Ascending aorta (tissue), 2 donors: ENCODE data around the gene LANCL3. TPM values are rescaled to one million over a fixed set of nuclear protein-coding genes. Genes with fewer than 3 reads are reported as not detected.
"Not testable (repeated sequence)": the region's sequence is repeated elsewhere in the genome, so short reads cannot be mapped to it uniquely, and the experiment has no call there.

ENCODE experiments used
- DNase-seq, 2 donors: peaks; one replicate each; pipeline ENCODE4 v3.0.0-alpha.2; 2019; ENCODE audit warnings: low spot score in 2 of 2
- H3K27ac ChIP-seq, 2 donors: fragments of 200-600 bp; sonication (generic); one replicate each; pipeline ENCODE4 v1.5.1; 2016 to 2017; ENCODE audit warnings: mild to moderate bottlenecking in 1 of 2
- H3K27me3 ChIP-seq: fragments of 200-600 bp; sonication (generic); one replicate; pipeline ENCODE4 v1.5.1; 2017
- H3K36me3 ChIP-seq, 2 donors: fragments of 200-600 bp; sonication (generic); one replicate each; pipeline ENCODE4 v1.5.1; 2016
- H3K4me1 ChIP-seq, 2 donors: fragments of 200-600 bp; sonication (generic); one replicate each; pipeline ENCODE4 v1.5.1; 2016 to 2017; ENCODE audit warnings: mild to moderate bottlenecking in 1 of 2
- H3K4me3 ChIP-seq, 2 donors: fragments of 200-600 bp; sonication (generic); one replicate each; pipeline ENCODE4 v1.5.1; 2016 to 2017; ENCODE audit warnings: mild to moderate bottlenecking in 1 of 2
- H3K9me3 ChIP-seq, 2 donors: fragments of 200-600 bp; sonication (generic); one replicate each; pipeline ENCODE4 v1.5.1; 2016
- intact Hi-C: fragments of 100-400 bp; cut with DNase I; formaldehyde crosslinking; loops from one replicate; pipeline ENCODE4 v1.15.1; 2023
- total RNA-seq: library from RNA; depleted of rRNA; stranded (reverse); fragments of >200 nt; gene quantifications from one replicate; pipeline ENCODE4 v1.1.0, GENCODE V29; 2016
- TF ChIP-seq, protein P1 (sequence below), 3 experiments: fragments of 200-600 bp in 2 of 3; fragments of 450-650 bp in 1 of 3; sonication (generic) in 2 of 3; IDR thresholded peaks; one replicate each; pipeline ENCODE4 v1.5.1; 2016 to 2019; ENCODE audit warnings: antibody characterized with exemption in 3 of 3, mild to moderate bottlenecking in 1 of 3, moderate library complexity in 1 of 3

Gene LANCL3
- total RNA-seq, 1 donor from 2014 or later: 1.7 TPM

DNA sequence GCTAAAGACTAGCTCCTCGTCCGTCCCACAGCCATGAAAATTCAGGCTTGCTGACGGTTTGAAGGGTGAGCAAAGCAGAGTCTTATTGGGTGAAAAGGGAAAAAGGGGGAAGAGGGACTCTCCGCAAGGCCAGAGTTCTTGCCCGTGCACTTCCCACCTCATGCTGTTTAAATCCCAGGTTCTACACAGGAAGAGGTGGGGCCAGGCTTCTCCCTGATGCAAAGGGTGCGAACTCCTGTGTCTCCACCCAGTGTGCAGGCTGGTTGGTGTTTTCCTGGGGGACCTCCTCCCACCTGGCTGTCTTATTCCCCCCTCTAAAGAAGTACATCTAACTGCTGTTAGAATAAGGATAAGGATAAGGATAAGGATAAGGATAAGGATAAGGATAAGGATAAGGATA, 18.0 kb upstream of the LANCL3 start:
- intact Hi-C loops: no loop called here
- H3K4me3 ChIP-seq: no peak overlapping the region
- no peaks in the 10 kb centered on the region for H3K4me1 ChIP-seq
- no peaks in the 10 kb centered on the region for H3K36me3 ChIP-seq
- H3K9me3 ChIP-seq: no peaks in the 10 kb centered on the region
- TF ChIP-seq, protein P1, sequence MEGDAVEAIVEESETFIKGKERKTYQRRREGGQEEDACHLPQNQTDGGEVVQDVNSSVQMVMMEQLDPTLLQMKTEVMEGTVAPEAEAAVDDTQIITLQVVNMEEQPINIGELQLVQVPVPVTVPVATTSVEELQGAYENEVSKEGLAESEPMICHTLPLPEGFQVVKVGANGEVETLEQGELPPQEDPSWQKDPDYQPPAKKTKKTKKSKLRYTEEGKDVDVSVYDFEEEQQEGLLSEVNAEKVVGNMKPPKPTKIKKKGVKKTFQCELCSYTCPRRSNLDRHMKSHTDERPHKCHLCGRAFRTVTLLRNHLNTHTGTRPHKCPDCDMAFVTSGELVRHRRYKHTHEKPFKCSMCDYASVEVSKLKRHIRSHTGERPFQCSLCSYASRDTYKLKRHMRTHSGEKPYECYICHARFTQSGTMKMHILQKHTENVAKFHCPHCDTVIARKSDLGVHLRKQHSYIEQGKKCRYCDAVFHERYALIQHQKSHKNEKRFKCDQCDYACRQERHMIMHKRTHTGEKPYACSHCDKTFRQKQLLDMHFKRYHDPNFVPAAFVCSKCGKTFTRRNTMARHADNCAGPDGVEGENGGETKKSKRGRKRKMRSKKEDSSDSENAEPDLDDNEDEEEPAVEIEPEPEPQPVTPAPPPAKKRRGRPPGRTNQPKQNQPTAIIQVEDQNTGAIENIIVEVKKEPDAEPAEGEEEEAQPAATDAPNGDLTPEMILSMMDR (IDR thresholded peaks at IDR 0.05): no peak
- H3K27me3 ChIP-seq: no peaks in the 10 kb centered on the region
- no peak for DNase-seq
- no peak overlapping the region for H3K27ac ChIP-seq

DNA sequence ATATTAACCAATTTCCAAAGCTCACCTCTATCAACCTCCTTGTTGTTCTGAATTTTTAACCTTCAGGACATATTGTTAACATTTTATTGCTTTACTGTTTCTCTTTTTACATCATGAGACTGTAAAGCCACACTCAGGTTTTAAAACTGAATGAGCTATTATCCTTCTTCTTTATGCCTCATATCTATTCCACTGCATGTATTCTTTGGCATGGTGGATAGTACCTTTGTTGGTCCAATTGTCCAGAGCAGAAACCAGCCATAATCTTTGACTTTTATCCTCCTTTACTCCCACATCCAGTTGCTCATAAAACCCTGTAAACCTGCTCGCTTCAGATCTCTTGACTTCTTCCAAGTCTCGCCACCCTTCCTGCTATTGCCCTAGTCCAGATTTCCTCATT, 6.2 kb upstream of the LANCL3 start:
- H3K27me3 ChIP-seq, H3K9me3 ChIP-seq, intact Hi-C loops, H3K4me1 ChIP-seq, H3K27ac ChIP-seq, H3K36me3 ChIP-seq, H3K4me3 ChIP-seq, DNase-seq: not testable (repeated sequence)

DNA sequence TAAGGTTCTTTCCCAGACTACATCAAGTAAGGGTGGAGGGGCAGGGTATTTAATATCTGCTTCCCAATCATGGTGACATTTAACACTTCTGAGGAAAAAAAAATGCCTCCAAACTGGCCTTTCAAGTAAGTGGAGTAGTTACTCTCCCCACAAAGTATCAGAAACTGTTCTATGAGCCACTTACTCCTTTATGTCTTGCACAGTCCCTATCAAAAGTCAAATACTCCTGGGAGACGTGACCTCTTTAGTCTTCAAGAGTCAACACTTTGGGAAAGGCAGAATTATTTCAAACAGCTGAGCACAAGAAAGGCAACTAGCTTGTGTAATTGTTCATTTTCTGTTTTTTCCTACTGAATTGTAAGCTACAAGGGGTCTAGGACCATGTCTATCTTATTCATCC, 1.1 kb upstream of the LANCL3 start:
- not testable (repeated sequence) for H3K36me3 ChIP-seq, H3K27me3 ChIP-seq, H3K9me3 ChIP-seq, H3K4me1 ChIP-seq, DNase-seq, H3K27ac ChIP-seq, H3K4me3 ChIP-seq
- intact Hi-C loops: loop anchor here (5.0 to 10.0 kb wide), 4 partner anchors 48 to 754 kb away; partner anchors contain the start of genes RPGR and XK

DNA sequence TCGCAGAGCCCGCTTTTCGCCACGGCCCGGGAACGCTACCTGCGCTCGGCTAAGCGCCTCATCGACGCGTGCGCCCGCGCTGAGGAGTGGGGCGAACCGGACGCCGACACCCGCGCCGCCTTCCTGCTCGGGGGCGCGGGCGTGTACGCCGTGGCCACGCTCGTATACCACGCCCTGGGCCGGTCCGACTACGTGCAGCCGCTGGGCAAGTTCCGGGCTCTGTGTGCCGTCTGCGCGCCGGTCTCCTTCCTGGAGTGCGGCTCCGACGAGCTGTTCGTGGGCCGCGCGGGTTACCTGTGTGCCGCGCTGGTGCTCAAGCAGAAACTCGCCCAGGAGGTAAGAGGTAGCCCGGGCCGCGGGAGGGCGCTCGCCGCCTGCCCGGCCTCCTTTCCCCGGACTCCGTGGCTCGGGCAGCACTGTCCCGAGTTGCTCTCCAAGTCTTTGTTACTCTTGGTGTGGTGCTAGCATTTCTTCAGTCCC, 687 bp downstream of the LANCL3 start:
- not testable (repeated sequence) for H3K9me3 ChIP-seq, H3K36me3 ChIP-seq, H3K27me3 ChIP-seq, H3K4me1 ChIP-seq
- TF ChIP-seq, protein P1 (IDR thresholded peaks at IDR 0.05): peak in 2 of 3 experiments; percentile 34 to 60
- H3K27ac ChIP-seq: peak overlapping the region in 1 of 2 donors; percentile 9
- H3K4me3 ChIP-seq: peak overlapping the region; percentile 47 to 69
- peak in 1 of 2 donors; percentile 67 for DNase-seq
- intact Hi-C loops: loop anchor here (5.0 to 10.0 kb wide), 4 partner anchors 50 to 753 kb away; partner anchors contain the start of genes RPGR and XK

DNA sequence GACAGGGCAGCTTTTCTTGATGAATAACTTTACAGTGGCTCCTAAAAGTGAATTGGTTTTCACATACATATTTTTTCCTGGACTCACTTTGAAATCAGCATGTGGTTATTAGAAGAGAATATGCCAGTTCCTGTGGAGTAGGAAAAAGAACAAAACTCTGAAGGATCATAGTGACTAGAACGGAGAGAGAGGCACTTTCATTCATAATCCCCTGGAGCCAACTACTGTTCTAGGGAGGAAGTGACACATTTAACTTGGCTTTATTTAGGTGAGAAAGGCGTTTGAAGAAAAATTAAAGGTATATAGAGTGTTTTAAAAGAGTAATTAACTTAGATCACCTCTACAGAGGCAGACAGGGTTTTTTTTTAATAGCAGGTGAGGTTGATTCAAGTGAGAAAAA, 1.7 kb downstream of the LANCL3 start:
- not testable (repeated sequence) for H3K9me3 ChIP-seq, H3K36me3 ChIP-seq, H3K4me3 ChIP-seq, H3K4me1 ChIP-seq, DNase-seq, H3K27me3 ChIP-seq, H3K27ac ChIP-seq
- TF ChIP-seq, protein P1 (IDR thresholded peaks at IDR 0.05): peak in 1 of 3 experiments; percentile 11
- intact Hi-C loops: loop anchor here (5.0 to 10.0 kb wide), 4 partner anchors 51 to 752 kb away; partner anchors contain the start of genes RPGR and XK

DNA sequence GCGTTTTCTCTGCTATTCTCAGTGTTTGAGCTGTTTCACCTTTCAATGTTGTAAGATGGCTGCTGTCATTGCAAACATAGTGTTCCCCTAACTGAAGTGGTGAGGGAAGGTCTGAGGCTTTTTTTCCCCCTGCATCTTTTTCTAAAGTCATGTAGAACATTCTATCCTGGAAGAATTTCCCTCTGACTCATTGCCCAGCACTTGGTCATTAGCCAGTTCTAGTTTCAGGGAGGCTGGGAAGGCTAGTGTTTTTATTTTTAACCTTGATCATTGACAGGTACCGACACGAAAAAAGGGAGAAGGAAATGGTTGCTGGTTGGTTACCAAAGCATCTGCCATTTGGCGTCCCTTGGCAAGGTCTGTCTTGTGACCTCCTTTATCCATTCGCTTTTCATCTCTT, 6.6 kb downstream of the LANCL3 start:
- TF ChIP-seq, protein P1 (IDR thresholded peaks at IDR 0.05): no peak
- H3K27me3 ChIP-seq: no peaks in the 10 kb centered on the region
- peak overlapping the region in 1 of 2 donors; percentile 48 for H3K27ac ChIP-seq
- H3K36me3 ChIP-seq: no peaks in the 10 kb centered on the region
- peaks cover 0 to 3% of the 10 kb centered on the region in 2 donors for H3K4me1 ChIP-seq
- H3K4me3 ChIP-seq: no peak overlapping the region
- no peak for DNase-seq
- H3K9me3 ChIP-seq: no peaks in the 10 kb centered on the region
- intact Hi-C loops: loop anchor here (10.0 kb wide), 1 partner anchor 747 kb away; the partner anchor contains the start of gene RPGR

DNA sequence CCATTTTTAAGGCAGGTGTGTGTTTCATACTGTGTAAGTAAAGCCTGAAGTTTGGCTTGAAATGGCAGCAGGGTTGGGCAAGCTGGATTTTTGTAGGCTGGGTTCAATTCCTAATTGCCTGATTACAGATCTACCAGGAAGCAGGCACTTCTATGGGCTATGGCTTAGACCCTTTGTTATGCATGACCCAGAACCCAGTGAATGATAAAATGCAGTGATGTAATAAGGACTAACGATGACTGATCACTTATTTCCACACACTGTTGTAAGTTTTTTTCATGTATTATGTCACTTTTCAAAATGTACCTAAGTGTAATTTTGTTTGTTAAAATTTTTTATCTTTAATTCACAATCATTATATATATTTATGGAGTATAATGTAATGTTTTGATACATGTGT, 8.6 kb downstream of the LANCL3 start:
- intact Hi-C loops: no loop called here
- no peak overlapping the region for H3K4me3 ChIP-seq
- DNase-seq: no peak
- no peaks in the 10 kb centered on the region for H3K4me1 ChIP-seq
- no peak overlapping the region for H3K27ac ChIP-seq
- no peaks in the 10 kb centered on the region for H3K36me3 ChIP-seq
- TF ChIP-seq, protein P1 (IDR thresholded peaks at IDR 0.05): no peak
- no peaks in the 10 kb centered on the region for H3K9me3 ChIP-seq
- no peaks in the 10 kb centered on the region for H3K27me3 ChIP-seq

DNA sequence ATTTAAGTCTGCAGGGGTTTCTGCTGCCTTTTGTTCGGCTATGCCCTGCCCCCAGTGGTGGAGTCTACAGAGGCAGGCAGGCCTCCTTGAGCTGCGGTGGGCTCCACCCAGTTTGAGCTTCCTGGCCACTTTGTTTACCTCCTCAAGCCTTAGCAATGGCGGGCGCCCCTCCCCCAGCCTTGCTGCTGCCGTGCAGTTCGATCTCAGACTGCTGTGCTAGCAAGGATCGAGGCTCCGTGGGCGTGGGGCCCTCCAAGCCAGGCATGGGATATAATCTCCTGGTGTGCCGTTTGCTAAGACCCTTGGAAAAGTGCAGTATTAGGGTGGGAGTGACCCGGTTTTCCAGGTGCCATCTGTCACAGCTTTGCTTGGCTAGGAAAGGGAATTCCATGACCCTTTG, 15.9 kb downstream of the LANCL3 start:
- H3K36me3 ChIP-seq, H3K4me3 ChIP-seq, H3K27me3 ChIP-seq, H3K9me3 ChIP-seq, intact Hi-C loops, H3K27ac ChIP-seq, H3K4me1 ChIP-seq, DNase-seq: not testable (repeated sequence)
